NCI-H1436 (cell line): ENCODE results near the gene SLC23A2.

ENCODE experiments used
- DNase-seq: peaks from one replicate; lab custom pipeline; 2025; lab: John Stamatoyannopoulos, UW

The SLC23A2 gene

DNA sequence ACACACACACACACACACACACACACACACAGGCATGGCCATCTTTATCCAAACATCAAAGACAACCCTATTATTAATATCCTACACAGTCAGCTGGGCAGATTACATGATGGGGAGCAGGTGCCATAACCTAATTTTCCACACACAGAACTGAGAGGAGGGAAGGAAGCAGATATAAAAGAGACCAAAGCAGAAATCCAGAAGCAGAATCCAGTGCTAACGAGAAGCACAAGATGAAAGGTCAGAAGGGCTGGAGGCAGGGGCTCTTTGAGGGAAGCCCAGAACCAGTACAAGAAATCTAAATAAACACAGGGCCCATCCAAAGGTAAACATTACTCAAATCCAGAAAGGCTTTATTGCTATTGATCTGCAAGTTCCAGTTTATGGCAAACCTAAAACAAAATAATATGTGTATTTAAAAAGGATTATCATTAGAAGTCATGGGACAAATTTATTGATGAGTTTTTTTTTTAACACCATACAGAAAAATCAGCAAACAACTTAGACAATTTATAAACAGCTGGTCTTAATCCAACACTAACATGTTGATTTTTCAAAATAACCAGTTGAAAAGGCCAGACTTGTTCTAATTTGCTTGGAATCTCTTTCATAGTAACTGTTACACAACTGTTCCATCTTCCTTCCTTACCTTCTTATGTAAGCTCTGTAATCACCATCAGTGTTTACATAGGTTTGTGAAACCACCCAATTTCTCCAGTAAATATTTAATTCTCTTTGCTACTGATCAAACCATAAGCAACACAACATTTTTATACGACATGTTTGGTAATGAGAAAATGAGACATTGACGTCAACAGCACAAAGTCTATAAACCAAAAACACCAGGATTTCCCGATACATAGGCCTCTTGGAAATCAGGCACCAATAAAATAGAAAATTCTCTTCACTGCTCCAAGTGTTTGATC, 34.2 kb downstream of the SLC23A2 start:
- no peak for DNase-seq

DNA sequence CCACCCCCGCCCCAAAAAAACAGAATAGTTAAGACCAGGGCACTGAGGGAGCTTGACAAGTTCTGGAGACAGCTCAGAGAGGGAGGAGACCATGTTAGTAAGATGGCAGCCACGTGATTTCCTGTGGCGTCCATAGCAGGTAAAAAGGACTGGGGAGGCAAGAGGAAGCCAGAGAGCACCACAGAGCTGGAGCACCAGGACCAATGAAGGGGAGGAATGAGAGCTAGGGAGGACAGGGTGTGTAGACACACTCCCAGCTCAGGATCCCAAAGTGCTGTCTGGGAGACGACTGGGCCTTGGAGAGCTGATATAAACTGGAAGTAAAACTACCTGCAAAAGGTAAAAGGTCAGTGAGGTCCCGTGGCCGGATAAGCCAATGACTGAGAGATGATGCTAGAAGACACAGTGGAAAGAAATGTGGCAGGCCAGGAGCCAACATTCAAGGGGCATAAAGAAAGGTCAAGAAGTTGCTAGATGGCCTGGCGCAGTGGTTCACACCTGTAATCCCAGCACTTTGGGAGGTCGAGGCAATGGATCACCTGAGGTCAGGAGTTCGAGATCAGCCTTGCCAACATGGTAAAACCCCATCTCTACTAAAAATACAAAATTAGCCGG, 39.0 kb downstream of the SLC23A2 start:
- DNase-seq: no peak

DNA sequence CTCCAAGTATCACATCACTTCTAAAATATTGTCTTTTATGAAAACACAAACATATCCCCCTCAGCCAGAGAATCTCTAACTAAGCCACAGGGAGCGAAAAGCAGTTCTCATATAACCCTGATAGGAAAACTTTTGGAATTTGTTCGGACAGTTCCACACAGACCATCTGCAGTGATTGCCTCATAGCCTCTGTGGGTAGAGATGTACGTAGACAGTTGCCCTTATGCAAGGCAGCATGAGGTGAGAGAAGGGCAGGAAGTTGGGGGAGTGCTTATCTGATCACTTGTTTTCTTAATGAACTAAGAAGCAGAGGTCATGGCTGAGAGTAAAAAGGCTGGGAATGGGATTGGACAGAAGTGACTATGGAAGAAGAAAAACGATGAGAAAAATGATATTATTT, 39.6 kb downstream of the SLC23A2 start:
- no peak for DNase-seq

DNA sequence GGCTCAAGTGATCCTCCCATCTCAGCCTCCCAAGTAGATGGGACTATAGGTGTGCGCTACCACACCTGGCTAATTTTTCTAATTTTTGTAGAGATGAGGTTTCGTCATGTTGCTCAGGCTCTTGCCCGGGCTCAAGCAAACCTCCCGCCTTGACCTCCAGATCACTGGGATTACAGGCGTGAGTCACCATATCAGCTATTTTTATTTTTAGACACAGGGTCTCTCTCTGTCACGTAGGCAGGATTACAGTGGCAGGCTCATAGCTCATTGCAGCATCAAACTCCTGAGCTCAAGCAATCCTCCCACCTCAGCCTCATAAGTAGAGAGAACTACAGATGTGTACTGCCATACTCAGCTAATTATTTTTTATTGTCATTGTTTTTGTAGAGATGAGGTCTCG, 41.7 kb downstream of the SLC23A2 start:
- DNase-seq: no peak

DNA sequence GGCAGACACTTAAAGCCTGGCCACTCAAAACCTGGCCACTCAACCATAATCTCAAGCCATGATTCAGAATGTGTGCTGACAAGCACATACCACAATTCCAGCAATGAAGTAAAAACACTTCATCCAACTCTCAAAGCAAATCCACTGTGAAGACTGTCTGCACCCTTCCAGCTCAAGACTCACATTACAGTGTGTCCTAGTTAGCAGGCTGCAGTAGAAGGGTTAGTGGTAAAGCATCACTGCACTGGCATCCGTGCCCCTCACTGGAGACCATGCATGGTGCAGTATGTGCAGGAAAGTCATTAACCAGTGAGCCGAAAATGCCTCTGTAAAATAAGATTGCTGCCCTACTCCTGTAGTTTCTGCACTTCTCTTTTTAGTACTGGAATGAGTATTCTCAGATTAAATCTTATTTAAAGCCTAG, 43.4 kb downstream of the SLC23A2 start:
- DNase-seq: no peak

DNA sequence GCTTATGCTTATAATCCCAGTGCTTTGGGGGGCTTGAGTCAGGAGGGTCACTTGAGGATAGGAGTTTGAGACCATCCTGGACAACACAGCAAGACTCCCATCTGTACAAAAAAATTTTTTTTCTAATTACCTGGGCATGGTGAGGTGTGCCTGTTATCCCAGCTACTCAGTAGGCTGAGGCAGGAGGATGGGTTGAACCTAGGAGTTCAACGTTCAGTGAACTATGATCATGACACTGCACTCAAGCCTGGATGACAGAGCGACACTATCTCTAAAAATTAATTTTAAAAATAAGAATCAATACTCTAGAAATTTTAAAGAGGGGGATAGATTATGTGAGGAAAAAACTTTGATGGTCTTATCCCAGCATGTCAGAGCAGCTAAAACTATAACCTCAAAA, 44.1 kb downstream of the SLC23A2 start:
- no peak for DNase-seq

DNA sequence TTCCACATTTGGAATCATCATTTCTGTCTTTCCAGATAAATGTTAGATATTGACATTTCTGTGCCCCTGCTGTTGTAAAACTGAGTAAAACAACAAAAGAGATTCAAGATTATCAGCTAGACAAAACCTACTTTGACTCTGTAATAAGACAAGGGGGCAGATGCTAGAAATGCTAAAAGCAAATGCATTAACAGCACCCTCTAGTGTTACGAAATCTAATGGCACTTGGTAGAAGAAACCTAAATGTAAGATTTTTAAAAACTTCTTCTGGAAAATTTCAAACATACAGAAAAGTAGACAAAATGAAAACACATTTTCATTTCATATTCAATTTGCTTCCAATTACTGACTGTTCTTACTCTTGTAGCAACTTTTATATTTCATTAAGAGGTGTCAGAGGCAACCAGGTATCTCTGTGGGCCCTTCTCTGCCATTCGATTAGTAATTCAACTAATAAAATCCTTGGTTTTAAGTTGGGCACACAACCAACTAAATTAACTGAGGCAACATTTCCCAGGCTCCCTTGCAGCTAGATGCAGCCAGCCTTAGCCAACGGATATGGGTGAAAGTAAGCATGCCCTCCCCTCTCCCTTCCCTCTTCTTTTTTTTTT, 45.0 kb downstream of the SLC23A2 start:
- DNase-seq: peak; percentile 52

DNA sequence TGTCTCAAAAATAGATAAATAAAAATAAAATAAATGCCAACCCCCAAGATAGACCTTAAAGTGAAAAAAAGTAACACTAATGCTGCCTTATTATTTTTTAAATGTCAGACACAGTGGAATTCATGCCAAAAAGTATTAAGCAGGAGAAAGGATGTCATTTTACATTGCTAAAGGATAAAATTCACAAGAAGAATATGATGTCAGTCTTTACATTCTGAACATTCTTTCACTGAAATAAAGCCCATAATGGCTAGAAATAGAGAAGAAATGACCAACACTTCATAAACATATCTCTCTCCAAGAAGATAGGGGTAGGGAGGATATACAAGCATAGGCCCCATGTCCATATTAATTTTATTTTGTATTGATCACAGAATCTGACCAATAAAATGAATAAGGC, 47.4 kb downstream of the SLC23A2 start:
- DNase-seq: no peak

DNA sequence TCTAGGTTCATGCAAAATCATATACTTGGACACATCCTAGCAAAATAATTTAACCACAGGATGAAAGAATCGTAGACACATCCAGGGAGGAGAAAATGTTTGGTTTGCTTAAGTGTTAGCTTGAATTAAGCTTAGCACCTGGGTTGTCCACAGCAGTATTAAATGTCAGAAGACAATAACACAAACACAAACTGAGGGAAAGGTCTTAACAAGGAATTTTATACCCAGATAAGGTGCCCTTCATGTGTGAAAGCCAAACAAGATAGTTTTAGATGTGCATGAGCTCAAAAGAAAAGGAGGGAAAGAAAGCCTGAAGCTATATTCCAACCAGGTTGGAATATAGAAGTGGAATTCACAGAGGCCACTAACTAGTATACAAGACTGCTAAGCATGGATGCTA, 49.1 kb downstream of the SLC23A2 start:
- no peak for DNase-seq

DNA sequence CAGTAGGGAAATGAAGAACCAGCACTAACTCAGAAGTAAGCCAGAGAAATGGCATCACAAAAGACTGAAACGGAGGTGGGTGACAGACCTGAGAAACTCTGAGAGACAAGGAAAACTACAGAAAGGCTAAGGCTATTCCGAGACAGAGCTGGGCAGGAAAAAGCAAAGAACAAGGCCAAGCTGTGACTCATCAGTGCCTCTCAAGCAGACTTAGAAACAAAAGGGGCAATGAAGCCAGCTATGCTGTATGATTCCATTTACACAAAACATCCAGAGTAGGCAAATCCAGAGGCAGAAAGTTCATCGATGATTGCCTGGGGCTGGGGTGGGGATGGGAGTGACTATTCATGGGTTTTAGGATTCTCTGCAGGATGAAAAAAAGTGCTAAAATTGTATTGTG, 50.0 kb downstream of the SLC23A2 start:
- no peak for DNase-seq

DNA sequence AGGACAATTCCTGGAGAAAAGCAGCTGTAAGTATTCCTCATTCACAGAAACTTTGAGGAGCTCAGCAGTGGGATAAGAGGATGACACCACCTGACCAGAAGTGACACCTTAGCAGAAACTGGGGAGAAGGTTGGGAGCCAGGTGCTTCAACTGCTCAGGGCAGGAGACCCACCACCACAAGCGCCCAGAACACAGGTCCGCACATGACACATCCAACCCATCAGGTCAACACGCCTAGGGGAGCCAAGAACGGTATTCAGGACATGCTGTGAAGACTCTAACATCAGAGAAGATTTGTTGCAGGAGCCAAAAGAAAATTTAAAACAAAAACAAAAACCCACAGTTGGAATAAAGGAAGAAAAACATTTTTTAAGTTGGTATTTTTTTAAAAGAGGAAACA, 50.5 kb downstream of the SLC23A2 start:
- no peak for DNase-seq

DNA sequence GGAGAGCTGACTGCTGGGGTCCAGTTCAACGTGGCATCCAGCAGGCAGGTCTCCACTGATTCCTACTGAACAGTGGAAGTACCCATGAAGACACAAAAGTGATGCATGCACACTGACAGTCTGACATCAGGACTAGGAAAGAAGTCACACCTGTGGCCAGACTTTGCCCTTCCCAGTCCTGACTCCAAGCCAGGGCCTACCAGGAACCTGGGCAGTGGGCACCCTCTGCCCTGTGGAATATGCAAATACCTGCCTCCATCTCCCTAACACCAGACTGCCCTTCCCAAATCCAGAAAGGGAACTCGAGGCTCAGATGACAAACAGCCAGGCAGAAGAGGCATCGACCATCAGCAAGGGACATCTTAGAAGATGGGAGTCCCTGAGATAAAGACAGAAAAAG, 50.9 kb downstream of the SLC23A2 start:
- no peak for DNase-seq

DNA sequence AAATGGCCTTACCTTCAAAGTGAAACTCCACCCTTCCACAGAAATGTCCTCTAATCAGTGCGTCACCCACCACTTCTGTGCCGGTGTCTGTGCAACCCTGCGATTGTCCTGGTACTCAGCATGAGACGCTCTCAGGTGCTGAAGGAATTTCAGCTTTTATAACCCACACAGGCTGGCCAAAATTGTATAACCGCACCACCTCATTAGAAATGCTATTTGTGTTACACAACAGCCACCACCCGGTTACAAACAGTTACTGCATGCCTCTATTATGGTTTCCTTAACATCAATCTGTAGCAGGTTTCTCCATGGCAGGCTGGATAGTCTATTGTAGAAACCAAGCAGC, 51.5 kb downstream of the SLC23A2 start:
- no peak for DNase-seq

DNA sequence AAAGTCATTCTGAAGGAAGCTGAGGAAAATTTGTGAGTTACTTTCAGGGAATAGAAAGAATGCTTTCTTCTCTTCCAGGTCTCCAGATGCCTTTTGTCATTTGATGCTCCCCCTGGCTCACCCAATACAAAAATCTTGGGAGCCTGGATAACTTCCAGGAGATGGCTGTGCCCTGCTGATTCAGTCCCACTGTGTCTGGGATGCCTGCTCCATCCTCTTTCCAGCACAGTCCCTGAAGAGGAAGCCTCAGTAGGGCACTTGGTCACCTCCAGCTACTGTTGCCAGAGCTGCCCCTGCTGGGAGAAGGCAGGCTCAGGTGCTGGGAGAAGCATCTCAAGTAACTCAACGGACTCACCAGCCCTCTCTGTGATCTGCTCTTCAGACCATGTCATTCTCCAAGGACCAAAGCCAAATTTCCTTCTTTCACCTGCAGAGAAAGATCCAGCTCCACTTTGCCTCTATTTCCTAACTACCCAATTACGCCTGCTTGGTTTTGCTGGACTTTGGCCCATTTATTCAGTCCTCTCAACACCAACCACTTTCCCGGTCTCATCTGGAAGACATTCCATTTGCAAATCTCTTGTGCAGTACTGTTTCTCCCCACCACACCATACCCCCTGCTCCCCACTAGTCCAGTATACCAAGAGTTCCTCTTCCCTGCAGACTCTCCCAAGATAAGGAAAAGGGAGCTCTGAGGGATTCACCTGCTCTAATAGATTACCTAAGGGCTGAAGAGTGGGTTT, 53.3 kb downstream of the SLC23A2 start:
- DNase-seq: no peak

DNA sequence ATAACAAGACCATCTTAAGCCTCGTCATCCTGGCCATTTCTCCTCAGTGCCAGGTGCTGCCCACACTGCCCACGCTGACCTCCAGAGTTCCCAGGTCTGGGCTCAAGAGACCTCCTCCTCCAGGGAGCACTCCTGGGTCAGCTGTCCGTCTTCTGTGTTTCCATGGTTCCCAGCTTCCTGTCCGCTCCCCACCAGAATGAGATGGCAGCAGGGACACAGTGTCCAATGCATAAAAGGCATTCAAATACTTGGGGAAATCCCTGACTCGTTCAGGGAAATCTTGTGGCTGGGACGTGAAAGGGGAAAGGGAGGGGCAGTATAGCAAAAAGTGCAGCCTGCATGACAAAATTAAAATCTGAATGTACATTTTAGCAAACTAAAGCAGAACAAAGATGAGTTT, 54.3 kb downstream of the SLC23A2 start:
- DNase-seq: no peak

DNA sequence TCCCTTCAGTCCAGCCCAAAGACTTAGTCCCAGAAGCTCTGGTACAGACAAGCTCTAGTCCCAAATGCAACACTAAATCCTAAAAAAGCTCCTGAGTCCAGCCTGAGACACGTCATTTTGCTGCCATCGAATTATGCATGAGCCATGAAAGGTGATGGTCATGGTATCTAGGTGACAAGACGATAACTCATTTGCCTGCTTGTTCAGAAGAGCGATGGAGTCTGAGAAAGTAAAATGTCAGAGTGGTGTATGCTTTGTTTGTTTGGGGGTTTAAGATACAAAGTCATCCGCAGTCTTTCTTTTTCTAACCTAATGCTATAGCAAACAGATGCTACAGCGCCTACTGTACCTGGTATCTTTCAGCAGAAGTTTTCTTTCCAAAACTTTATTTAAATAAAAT, 54.7 kb downstream of the SLC23A2 start:
- DNase-seq: no peak

DNA sequence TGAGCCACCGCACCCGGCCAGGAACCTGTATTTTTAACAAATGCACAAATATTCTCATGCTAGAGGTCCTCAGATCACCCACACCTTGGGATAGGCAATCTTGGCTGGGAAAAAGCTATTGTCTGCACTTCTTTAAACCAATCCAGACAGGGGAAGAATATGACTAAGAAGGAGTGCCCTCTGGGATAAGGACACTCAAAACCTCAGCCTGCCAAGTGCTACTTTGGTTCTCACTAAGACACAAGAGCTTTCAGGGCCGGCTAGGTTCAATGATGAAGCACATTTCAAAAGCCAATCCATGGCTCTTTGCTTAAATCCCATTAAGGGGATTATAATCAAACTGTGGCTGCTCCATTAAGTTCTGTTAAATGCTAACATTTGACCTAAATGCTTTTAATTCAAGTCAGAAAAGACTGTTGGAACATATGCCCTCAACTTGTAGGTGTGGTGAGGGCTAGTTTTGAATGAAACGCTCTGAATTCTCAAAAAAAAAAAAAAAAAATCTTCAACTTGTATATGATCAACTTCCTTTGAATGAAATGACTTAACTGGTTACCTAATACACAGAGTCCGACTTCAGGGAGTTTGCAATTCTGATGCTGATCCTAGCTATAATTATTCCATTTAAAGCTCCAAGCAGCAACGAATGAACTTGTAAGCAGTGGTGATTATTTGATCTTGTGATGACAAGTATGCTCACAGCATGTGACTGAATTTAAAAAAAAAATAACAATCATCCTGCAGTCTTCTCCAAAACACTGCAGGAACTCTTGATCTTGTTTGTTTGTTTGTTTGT, 56.6 kb downstream of the SLC23A2 start:
- DNase-seq: no peak

DNA sequence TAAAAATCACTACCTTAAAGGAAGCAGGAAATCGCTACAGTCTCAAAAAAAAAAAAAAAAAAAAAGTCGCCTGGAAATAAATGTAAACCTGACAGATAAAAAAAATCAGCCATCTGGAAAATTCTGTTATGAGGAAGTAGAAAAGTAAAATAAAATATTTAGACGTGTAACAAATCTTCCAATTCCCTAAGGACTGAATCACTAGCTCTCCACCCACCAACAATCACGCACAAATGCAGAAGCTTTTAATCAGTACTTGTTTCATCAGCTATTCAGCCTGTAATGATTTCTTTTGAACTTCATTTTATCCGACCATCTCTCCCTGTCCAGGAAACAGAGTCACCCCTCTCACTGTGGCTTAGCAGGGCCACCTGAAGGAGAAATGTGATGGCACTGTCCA, 59.0 kb downstream of the SLC23A2 start:
- no peak for DNase-seq

DNA sequence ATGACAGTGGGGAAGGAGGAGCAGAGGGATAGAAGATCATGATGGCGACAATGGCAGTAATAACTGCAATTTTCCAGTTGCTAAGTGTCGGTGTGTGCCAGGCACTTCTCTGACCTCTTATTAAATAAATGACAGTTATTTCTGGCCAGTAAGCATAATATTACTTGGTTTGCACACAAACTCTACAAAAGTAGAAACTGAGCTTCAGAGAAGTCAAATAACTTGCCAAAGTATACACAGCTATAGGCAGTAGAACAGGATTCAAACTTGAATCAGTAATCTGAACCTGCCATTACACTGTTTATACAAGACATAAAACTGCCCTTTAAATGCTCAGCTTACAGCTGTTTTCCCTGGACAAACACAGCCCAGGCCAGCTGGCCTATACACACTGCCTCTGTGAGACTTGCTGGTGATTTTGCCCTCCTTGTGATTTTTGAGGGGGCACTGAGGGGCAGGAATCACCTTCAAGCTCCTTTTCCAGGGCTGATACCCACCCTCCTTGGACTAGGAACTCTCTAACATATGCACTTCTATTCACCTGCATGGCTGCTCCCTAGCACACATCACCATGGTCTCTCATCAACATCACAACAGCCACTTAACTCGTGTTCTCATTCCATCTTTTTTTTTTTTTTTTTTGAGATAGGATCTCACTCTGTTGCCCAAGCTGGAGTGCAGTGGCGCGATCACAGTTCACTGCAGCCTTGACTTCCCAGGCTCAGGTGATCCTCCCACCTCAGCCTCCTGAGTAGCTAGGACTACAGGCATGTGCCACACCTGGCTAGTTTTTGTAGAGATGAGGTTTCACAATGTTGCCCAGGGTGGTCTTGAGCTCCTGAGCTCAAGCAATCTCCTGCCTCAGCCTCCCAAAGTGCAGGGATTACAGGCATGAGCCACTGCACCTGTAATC, 63.6 kb downstream of the SLC23A2 start:
- no peak for DNase-seq

DNA sequence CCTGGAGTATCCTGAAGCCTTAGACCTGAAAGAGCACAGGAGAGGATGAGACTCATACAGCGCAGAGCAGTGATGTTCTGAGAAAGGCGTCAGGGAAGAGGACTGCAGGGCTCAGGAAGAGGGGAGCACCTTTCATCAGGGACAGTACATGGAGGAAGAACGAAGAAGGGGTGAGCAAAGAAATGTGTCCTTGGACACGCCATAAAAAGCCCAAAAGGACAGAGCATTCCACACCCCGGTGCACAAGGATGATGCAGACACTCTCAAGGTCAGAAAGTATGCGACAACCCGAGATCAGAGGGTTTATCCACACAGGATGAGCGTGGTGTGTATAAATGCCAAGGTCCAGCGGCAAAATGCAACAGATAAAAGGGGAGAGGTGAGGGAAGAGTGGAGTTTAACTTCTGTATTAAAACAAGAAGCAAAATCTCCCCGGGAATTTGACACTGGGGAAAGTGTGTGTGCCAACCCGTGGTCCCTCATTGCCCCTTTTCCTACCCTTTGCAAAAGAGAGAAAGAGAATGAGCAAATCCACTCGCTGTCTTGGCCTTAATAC, 64.4 kb downstream of the SLC23A2 start:
- no peak for DNase-seq
